Uterus (tissue), 2 donors: ENCODE results near the gene TNNI3.

Source experiments
- CTCF ChIP-seq, 4 experiments: fragments of 200-600 bp in 2 of 4; fragments of 450-650 bp in 2 of 4; sonication (generic) in 2 of 4; IDR thresholded peaks; one replicate each; pipeline ENCODE4 v1.5.1; 2016 to 2019; ENCODE audit warnings: antibody characterized with exemption in 4 of 4, mild to moderate bottlenecking in 2 of 4, moderate library complexity in 1 of 4
- POLR2A ChIP-seq, 2 donors: fragments of 450-650 bp; IDR thresholded peaks; one replicate each; pipeline ENCODE4 v1.6.1; 2016; ENCODE audit warnings: antibody characterized with exemption in 2 of 2, mild to moderate bottlenecking in 1 of 2, moderate library complexity in 1 of 2

DNA sequence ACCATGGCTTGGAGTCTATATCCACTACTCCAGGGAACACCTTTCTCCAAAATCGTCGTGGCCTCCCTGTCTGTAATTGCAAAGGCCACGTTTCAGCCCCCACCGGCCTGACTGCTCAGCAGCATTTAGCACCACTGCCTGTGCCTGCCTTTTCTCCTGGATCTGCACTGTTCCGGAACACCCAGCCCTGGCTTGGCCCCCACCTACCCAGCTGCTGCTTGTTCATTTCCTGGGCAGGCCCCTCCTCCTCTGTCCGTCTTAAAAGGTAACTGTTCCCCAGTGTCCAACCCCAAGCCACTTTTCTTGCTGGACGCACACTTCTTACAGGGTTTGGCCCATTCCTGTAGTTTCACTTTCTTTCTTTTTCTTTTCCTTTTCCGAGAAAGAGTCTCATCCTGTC, 31.1 kb upstream of the TNNI3 start:
- TF ChIP-seq CTCF (IDR thresholded peaks at IDR 0.05), result no peak
- TF ChIP-seq POLR2A (IDR thresholded peaks at IDR 0.05), result no peak
